OCI-LY7 (cell line): ENCODE data around the gene PTGER3. TPM values are rescaled to one million over a fixed set of nuclear protein-coding genes. Genes with fewer than 3 reads are reported as not detected.

Experiments used
- BruUV-seq: library from RNA; stranded (reverse); fragments of 400-500 nt; replicated peaks from 2 replicates; lab custom pipeline; 2021; lab: Mats Ljungman, UMichigan
- CTCF ChIA-PET: fragments of 300-600 bp; sonication (Branson Sonifier 250); formaldehyde crosslinking; loops from one replicate; lab custom pipeline; 2022; ENCODE audit warnings: antibody characterized with exemption; ENCODE audit not compliant: unreplicated experiment; lab: Charles Lee
- POLR2A ChIA-PET: fragments of 300-600 bp; sonication (Branson Sonifier 250); formaldehyde crosslinking; loops from one replicate; lab custom pipeline; 2022; ENCODE audit warnings: antibody characterized with exemption; lab: Charles Lee
- DNase-seq: peaks from one replicate; pipeline ENCODE4 v3.0.0-alpha.2; 2015; ENCODE audit warnings: low spot score
- H2AFZ ChIP-seq: fragments of 200-600 bp; sonication (generic), shearing (Covaris generic); 2 replicates; pipeline ENCODE4 v1.6.1; 2014; ENCODE audit warnings: mild to moderate bottlenecking, antibody characterized with exemption, low read length, moderate library complexity
- H3K27ac ChIP-seq: fragments of 200-600 bp; sonication (generic); 2 replicates; pipeline ENCODE4 v1.5.1; 2014; ENCODE audit warnings: mixed run types, low read depth, mild to moderate bottlenecking, moderate library complexity, low read length, inconsistent platforms; ENCODE audit not compliant: poor library complexity, severe bottlenecking
- H3K36me3 ChIP-seq: fragments of 200-600 bp; sonication (generic); 2 replicates; pipeline ENCODE4 v1.6.1; 2014; ENCODE audit warnings: mild to moderate bottlenecking, antibody characterized with exemption, low read length, moderate library complexity, mixed read lengths; ENCODE audit not compliant: insufficient read depth
- H3K4me1 ChIP-seq: fragments of 200-600 bp; sonication (generic); 2 replicates; pipeline ENCODE4 v1.5.1; 2014; ENCODE audit warnings: mild to moderate bottlenecking, low read length; ENCODE audit not compliant: insufficient read depth, poor library complexity, severe bottlenecking
- H3K4me2 ChIP-seq: fragments of 200-600 bp; sonication (generic); 2 replicates; pipeline ENCODE4 v1.6.1; 2014; ENCODE audit warnings: mild to moderate bottlenecking, low read length
- H3K4me3 ChIP-seq: fragments of 200-600 bp; sonication (generic); 2 replicates; pipeline ENCODE4 v1.5.1; 2014; ENCODE audit warnings: mild to moderate bottlenecking, low read depth, low read length; ENCODE audit not compliant: poor library complexity, severe bottlenecking
- H3K79me2 ChIP-seq: fragments of 200-600 bp; sonication (generic); 2 replicates; pipeline ENCODE4 v1.6.1; 2016; ENCODE audit warnings: low read depth, mild to moderate bottlenecking, low read length, moderate library complexity, mixed read lengths; ENCODE audit not compliant: insufficient read depth
- H3K9me2 ChIP-seq: fragments of 200-600 bp; sonication (generic); 2 replicates; pipeline ENCODE4 v1.6.1; 2016; ENCODE audit warnings: mild to moderate bottlenecking, low read length, mixed read lengths; ENCODE audit not compliant: insufficient read depth
- H3K9me3 ChIP-seq: fragments of 200-600 bp; sonication (generic); 2 replicates; pipeline ENCODE4 v1.6.1; 2014; ENCODE audit warnings: mild to moderate bottlenecking, mixed run types, low read length, mixed read lengths
- H4K20me1 ChIP-seq: fragments of 200-600 bp; sonication (generic); 2 replicates; pipeline ENCODE4 v1.6.1; 2014; ENCODE audit warnings: mild to moderate bottlenecking, antibody characterized with exemption, low read length, moderate library complexity, mixed read lengths; ENCODE audit not compliant: insufficient read depth
- EZH2phosphoT487 ChIP-seq: fragments of 200-600 bp; sonication (generic); IDR thresholded peaks from 2 replicates; pipeline ENCODE4 v1.6.1; 2018; ENCODE audit warnings: low read depth, borderline replicate concordance, mild to moderate bottlenecking, mixed run types, antibody characterized with exemption, low read length, moderate library complexity, mixed read lengths
- intact Hi-C: fragments of 100-400 bp; cut with micrococcal nuclease; formaldehyde crosslinking; loops from one replicate; pipeline ENCODE4 v1.10.0; 2022; ENCODE audit not compliant: unreplicated experiment
- total RNA-seq, 2 experiments: library from RNA; depleted of rRNA in 1 of 2; stranded (reverse); fragments of >200 nt in 1 of 2; shearing (Covaris generic) in 1 of 2; gene quantifications; 2 replicates each; pipeline ENCODE4 v1.2.3, GENCODE V29; 2014 to 2022
- TF ChIP-seq, protein P1 (sequence below): fragments of 200-600 bp; sonication (generic); conservative IDR thresholded peaks from 2 replicates; pipeline ENCODE4 v1.5.1; 2014; ENCODE audit warnings: mild to moderate bottlenecking, antibody characterized with exemption, low read length, moderate library complexity, mixed read lengths

Gene PTGER3
- total RNA-seq, 2 experiments from 2014 or later: 0.13 TPM; not detected in 1

DNA sequence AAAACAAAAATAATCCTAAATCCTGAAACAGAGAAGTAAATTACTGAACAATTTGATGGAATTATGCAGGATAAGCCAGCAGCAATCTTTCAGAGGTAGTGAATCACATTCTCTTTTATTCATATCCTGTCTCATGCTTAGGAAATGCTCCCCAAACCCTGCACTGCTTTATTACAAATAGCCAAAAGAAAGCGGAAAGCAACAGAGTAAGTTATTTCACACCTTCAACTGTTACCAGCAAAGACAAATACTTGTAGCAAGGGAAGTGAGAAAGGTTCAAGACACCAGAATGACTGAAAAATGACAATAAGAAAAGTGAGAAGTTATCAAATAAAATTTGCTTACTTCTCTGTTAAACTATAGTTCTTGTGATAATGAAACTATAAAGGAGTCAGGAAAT lies 27.1 kb upstream of the PTGER3 start:
- H3K4me1 ChIP-seq: peaks cover 15% of the 10 kb centered on the region
- no peak overlapping the region for H3K4me2 ChIP-seq
- peaks cover 30% of the 10 kb centered on the region for H4K20me1 ChIP-seq
- no peak overlapping the region for H2AFZ ChIP-seq
- intact Hi-C loops: no loop called here
- H3K9me3 ChIP-seq: no peaks in the 10 kb centered on the region
- H3K79me2 ChIP-seq: peaks cover 74% of the 10 kb centered on the region
- ChIA-PET POLR2A (no interaction called here), CTCF (no interaction called here)
- TF ChIP-seq, protein P1, sequence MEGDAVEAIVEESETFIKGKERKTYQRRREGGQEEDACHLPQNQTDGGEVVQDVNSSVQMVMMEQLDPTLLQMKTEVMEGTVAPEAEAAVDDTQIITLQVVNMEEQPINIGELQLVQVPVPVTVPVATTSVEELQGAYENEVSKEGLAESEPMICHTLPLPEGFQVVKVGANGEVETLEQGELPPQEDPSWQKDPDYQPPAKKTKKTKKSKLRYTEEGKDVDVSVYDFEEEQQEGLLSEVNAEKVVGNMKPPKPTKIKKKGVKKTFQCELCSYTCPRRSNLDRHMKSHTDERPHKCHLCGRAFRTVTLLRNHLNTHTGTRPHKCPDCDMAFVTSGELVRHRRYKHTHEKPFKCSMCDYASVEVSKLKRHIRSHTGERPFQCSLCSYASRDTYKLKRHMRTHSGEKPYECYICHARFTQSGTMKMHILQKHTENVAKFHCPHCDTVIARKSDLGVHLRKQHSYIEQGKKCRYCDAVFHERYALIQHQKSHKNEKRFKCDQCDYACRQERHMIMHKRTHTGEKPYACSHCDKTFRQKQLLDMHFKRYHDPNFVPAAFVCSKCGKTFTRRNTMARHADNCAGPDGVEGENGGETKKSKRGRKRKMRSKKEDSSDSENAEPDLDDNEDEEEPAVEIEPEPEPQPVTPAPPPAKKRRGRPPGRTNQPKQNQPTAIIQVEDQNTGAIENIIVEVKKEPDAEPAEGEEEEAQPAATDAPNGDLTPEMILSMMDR: no peak
- no peak overlapping the region for H3K27ac ChIP-seq
- H3K36me3 ChIP-seq: peaks cover 92% of the 10 kb centered on the region
- BruUV-seq: no TSS peak
- no peak overlapping the region for H3K4me3 ChIP-seq
- no peaks in the 10 kb centered on the region for H3K9me2 ChIP-seq
- no peak for DNase-seq

DNA sequence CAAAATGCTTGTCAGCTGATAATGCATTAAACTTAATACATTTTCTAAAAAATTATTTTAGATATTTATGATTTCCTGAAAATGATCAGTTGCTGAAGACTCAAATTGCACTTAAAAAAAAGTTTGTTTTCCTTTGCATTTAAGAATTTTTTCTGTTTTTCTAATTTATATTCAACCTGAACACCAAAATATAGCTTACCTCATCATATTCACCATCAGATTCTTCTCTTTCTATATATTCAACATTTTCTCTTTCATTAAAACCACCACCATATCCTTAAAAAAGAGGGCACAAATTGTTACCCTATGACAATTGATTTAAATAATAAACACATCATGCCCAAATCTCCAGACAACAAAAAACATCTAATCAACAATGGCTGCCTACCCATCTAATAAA lies 24.7 kb upstream of the PTGER3 start:
- ChIA-PET POLR2A (interaction anchor here (0.6 to 2.1 kb wide), 4 partner anchors 9 to 358 kb away, joined by 3 to 10 read pairs (median 6); partner anchors contain the start of gene ZRANB2), CTCF (no interaction called here)
- H3K9me3 ChIP-seq: no peaks in the 10 kb centered on the region
- TF ChIP-seq, protein P1: no peak
- no peak for TF ChIP-seq EZH2phosphoT487
- H2AFZ ChIP-seq: no peak overlapping the region
- intact Hi-C loops: no loop called here
- H3K79me2 ChIP-seq: peaks cover 50% of the 10 kb centered on the region
- H3K4me2 ChIP-seq: no peak overlapping the region
- no peaks in the 10 kb centered on the region for H3K9me2 ChIP-seq
- peaks cover 19% of the 10 kb centered on the region for H4K20me1 ChIP-seq
- H3K4me3 ChIP-seq: no peak overlapping the region
- H3K4me1 ChIP-seq: peaks cover 11% of the 10 kb centered on the region
- H3K36me3 ChIP-seq: peaks cover 97% of the 10 kb centered on the region
- BruUV-seq: no TSS peak
- H3K27ac ChIP-seq: no peak overlapping the region
- no peak for DNase-seq

DNA sequence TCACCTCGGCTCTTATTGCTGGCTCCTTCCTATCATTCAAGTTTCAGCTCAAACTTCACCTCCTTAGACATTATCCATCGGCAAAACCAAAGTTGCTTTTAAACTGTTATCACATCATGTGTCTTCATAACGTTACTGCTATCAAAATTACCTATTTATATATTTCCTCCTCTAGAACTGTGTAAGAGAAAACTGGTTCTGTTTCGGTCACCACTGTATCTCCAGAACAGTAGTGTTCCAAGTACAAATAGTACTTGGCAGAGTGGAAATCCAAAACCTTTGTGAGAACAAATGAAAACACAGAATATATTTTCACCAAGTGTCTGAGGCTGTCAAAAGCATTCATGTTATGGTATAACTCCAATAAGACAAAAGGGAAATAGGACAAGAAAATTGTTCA lies 24.1 kb upstream of the PTGER3 start:
- Histone ChIP-seq H3K4me3 (no peak overlapping the region), H3K79me2 (peaks cover 44% of the 10 kb centered on the region), H3K27ac (no peak overlapping the region), H4K20me1 (peaks cover 19% of the 10 kb centered on the region), H3K36me3 (peaks cover 97% of the 10 kb centered on the region), H3K4me1 (peaks cover 11% of the 10 kb centered on the region), H2AFZ (no peak overlapping the region), H3K9me3 (no peaks in the 10 kb centered on the region), H3K4me2 (no peak overlapping the region), H3K9me2 (no peaks in the 10 kb centered on the region)
- intact Hi-C loops: no loop called here
- no TSS peak for BruUV-seq
- TF ChIP-seq, protein P1: no peak
- no peak for TF ChIP-seq EZH2phosphoT487
- no peak for DNase-seq
- CTCF ChIA-PET: no interaction called here
- POLR2A ChIA-PET: interaction anchor here (0.6 to 2.1 kb wide), 2 partner anchors 8 to 359 kb away, joined by 4 to 10 read pairs; no protein-coding TSS in a partner anchor
